ENCODE results near the gene STK39. TPM values are rescaled to one million over a fixed set of nuclear protein-coding genes. Genes with fewer than 3 reads are reported as not detected.
A peak's percentile ranks its signal among the peaks of the same experiment; 100 is the strongest.

STK39 gene
- total RNA-seq, 1 donor from 2014 or later = 31.9 TPM

DNA sequence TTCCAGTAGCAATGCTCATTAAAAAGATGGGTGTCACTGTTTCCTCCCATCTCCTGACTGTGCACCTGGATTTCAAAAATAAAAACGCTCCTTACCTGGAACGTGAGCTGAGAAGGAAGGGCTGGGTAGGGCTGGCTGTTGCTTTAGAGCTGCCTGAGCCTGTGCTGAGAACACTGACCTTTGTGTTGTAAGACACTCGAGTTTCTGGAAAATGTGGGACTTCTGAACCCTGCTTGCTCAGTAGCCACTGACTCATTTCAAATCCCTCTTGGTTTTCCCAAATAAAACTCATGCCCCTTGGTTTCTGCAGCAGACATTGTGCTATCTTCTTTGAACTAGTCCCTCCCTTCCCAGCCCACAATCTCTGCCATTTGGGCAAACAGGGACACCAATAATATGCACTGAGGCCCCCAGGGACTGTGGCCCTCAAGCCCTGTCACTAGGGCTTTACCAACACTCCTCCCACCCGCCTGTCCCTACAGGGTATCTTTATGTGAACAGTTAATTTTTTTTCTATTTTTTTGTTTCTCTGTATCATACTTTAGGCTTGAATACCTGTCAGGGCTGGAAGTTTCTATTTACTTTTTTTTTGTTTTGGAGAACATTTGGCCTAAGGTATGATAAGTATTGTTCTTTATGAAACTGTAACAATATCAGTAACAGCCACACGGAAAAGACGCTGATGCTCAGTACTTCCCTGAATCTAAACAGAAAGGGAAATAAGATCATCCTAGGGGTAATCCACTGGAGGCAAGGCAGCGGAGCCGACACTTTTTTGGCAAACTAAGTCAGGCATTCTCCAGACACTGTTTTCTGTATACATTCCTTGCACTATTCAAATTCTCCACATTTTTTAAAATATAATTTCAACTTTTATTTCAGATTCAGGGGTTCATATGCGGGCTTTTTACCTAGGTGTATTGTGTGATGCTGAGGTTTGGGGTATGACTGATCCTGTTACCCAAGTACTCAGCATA, 280.2 kb downstream of the STK39 start:
- H3K27me3 Mint-ChIP-seq (ENCODE audit: low read depth) = no peaks in the 10 kb centered on the region
- no peak for DNase-seq (ENCODE audit: low spot score)
- no peak overlapping the region for H3K4me3 Mint-ChIP-seq (ENCODE audit: unreplicated experiment)
- H3K36me3 Mint-ChIP-seq (ENCODE audit: low read depth) = peaks cover 12% of the 10 kb centered on the region
- peak overlapping the region; percentile 74 for H3K27ac Mint-ChIP-seq (ENCODE audit: unreplicated experiment)
- TF ChIP-seq, protein P1, sequence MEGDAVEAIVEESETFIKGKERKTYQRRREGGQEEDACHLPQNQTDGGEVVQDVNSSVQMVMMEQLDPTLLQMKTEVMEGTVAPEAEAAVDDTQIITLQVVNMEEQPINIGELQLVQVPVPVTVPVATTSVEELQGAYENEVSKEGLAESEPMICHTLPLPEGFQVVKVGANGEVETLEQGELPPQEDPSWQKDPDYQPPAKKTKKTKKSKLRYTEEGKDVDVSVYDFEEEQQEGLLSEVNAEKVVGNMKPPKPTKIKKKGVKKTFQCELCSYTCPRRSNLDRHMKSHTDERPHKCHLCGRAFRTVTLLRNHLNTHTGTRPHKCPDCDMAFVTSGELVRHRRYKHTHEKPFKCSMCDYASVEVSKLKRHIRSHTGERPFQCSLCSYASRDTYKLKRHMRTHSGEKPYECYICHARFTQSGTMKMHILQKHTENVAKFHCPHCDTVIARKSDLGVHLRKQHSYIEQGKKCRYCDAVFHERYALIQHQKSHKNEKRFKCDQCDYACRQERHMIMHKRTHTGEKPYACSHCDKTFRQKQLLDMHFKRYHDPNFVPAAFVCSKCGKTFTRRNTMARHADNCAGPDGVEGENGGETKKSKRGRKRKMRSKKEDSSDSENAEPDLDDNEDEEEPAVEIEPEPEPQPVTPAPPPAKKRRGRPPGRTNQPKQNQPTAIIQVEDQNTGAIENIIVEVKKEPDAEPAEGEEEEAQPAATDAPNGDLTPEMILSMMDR (IDR thresholded peaks at IDR 0.05) = no peak
- H3K4me1 Mint-ChIP-seq (ENCODE audit: low read depth) = peaks cover 39% of the 10 kb centered on the region
- peaks cover 7% of the 10 kb centered on the region for H3K9me3 Mint-ChIP-seq (ENCODE audit: low read depth)

DNA sequence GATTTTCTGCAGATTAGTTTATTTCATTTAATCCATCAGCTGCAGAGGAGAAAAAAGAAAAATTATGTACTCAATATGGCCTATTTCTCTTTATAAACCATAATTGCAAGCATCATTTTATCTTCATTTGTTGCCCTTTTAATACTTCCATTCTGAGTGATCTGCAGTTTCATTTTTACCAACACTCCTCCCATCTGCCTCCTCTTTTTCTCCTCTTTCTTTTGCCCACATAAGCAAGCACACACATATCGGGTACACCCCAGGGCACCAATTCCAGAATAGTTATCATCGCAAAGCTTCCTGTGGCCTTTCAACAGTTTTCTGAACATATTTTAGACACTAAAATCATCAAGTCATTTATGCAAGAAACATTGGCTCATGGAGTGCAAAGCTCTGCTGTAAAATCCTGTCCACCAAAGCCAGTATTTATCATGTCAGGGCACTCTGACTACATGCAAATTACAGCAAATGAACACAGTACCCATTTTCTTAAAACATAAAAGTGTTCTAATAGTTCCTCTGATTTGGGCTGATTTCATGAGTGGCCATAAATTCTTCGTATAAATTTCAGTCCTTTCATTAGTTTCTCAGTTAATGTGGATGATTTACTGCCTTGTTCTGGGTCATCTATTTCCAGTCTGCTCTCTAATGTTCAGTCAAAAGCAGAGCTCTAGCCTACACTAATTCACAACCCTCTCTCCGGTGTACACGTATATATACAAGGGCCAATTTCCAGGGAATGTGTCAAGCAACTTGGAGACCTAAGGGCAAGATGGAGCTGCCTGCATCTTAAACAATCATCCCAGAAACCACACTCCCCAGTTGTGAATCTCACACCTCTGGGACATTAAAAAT, 281.3 kb downstream of the STK39 start:
- H3K27ac Mint-ChIP-seq (ENCODE audit: unreplicated experiment) = peak overlapping the region; percentile 73
- H3K9me3 Mint-ChIP-seq (ENCODE audit: low read depth) = peaks cover 2% of the 10 kb centered on the region

DNA sequence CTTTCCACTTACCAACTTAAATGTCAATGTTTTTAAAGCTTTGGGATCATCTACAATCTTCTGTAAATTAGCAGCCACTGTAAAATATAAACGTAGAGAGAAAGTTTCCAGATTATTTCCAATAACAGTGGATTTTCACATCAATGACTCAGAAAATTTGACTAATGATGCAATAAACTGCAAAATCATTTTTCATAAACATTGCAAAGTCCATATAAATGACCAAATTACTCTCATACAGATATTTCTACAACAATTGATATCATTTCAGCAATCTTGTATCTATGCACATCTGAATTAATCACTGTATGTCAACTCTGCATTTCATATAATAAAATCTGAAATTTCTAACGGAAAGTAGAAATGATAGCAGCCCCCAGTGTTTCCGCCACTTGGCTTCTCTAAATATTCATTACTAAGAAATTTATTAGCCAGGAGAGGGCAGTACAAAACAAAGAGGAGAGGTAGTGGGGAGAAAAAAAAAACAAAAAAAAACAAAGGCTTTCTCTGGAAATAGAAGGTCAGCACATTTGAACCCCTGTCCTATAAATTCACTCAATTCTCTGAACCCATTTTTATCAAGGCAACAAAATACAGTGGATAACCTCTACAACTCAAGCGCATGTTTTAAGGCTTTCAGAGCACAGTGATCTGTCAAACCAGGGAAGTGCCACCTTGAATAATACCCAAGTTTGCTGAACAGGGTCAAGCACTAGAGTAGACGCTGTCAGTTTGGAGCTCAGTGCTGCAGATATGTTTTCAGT, 282.6 kb downstream of the STK39 start:
- Mint-ChIP-seq H3K4me3 (ENCODE audit: unreplicated experiment) (no peak overlapping the region), H3K36me3 (ENCODE audit: low read depth) (peaks cover 4% of the 10 kb centered on the region), H3K27me3 (ENCODE audit: low read depth) (no peaks in the 10 kb centered on the region), H3K27ac (ENCODE audit: unreplicated experiment) (peak overlapping the region; percentile 38), H3K4me1 (ENCODE audit: low read depth) (peaks cover 39% of the 10 kb centered on the region), H3K9me3 (ENCODE audit: low read depth) (peaks cover 2% of the 10 kb centered on the region)
- TF ChIP-seq, protein P1 (IDR thresholded peaks at IDR 0.05) = peak; percentile 80
- DNase-seq (ENCODE audit: low spot score) = no peak

More for the DNA sequence above, 281.3 kb downstream of the STK39 start:
- TF ChIP-seq, protein P1 (IDR thresholded peaks at IDR 0.05) = no peak
- Mint-ChIP-seq H3K27me3 (ENCODE audit: low read depth) (no peaks in the 10 kb centered on the region), H3K4me1 (ENCODE audit: low read depth) (peaks cover 39% of the 10 kb centered on the region), H3K36me3 (ENCODE audit: low read depth) (peaks cover 4% of the 10 kb centered on the region), H3K4me3 (ENCODE audit: unreplicated experiment) (peak overlapping the region; percentile 24)
- DNase-seq (ENCODE audit: low spot score) = no peak

DNA sequence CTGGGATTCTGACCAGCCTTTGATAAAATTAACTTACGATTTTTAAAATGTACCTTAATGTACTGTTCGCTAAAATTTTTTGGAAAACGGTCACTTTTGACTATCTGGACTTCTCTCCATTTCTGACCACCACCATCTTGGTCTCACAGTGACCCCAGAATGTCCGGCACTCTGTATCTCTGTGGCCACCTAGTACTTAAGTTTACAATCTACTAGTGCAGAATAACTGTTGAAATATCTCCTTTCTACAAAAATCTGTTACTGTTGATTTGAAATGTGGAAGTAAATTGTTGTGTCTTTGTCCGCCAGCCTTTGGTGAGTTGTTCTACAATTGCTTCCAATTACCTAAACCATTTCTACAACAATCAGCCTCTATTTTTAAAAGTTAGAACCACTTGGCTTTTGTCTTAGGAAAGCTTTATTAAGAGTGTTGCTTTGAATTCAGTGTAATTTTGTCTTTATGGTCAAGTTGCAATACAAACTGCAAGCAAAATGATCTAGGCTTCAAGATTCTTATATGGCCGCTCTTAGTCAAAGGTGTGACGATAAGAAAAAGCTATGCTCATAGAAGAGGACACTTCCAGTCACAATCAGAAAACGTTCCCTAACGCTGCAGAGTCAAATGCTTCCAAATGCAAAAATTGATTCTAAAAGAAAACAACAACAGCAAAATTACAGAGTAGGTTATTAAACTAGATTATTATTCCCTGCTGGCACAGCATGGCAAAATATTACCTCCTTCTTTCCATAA, 283.3 kb downstream of the STK39 start:
- TF ChIP-seq, protein P1 (IDR thresholded peaks at IDR 0.05) = no peak
- Mint-ChIP-seq H3K27ac (ENCODE audit: unreplicated experiment) (no peak overlapping the region), H3K4me1 (ENCODE audit: low read depth) (peaks cover 39% of the 10 kb centered on the region)

More for the DNA sequence above, 283.3 kb downstream of the STK39 start:
- Mint-ChIP-seq H3K9me3 (ENCODE audit: low read depth) (no peaks in the 10 kb centered on the region), H3K4me3 (ENCODE audit: unreplicated experiment) (no peak overlapping the region), H3K36me3 (ENCODE audit: low read depth) (peaks cover 2% of the 10 kb centered on the region), H3K27me3 (ENCODE audit: low read depth) (no peaks in the 10 kb centered on the region)
- DNase-seq (ENCODE audit: low spot score) = no peak

Measured in chondrocyte (in vitro differentiated cells).